ENCODE results near the gene PINLYP. TPM values are rescaled to one million over a fixed set of nuclear protein-coding genes. Genes with fewer than 3 reads are reported as not detected.

PINLYP gene
- total and polyA plus RNA-seq, 9 of the 15 experiments (the other 6 are each of a cell fraction or from before 2014, with no cell fraction given), result 1.00 to 6.7 (median 2.2) TPM

DNA sequence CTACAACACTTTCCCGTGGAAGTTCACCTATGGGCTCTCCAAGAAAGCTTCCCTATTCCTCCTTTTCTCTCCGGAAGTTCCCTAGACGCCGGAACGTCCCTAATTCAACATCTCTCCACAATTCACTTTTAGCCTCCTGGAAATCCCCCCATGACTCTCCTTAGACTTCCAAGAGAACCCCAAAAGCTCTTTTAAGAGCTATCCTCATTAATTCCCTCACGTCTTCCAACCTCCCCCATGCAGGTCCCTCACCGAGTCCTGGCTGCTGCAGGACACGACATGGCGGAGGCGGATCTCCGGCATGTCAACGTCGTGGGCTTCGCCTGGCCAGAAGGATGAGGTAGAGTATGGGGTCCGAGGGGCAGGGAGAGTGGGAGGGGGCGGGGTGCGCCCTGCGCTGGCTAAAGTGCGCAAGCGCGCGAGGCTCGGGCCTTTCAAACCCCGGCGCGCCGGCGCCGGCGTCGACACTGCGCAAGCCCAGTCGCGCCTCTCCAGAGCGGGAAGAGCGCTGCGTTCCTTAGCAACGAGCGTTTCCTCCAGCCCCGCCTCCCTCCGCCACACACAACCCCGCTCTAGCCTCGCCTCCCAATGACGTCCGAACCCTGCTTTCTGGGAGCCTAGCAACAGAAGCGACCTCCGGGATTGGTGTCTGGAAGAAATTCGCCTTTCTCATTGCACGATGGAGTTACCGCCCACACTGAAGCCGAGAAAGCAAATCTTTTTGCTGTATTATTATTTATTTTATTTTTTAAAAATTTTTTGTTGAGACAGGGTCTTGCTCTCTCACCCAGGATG lies at the start of gene PINLYP, which contains the start of gene XRCC1 (continued):
- TF ChIP-seq, protein P1, sequence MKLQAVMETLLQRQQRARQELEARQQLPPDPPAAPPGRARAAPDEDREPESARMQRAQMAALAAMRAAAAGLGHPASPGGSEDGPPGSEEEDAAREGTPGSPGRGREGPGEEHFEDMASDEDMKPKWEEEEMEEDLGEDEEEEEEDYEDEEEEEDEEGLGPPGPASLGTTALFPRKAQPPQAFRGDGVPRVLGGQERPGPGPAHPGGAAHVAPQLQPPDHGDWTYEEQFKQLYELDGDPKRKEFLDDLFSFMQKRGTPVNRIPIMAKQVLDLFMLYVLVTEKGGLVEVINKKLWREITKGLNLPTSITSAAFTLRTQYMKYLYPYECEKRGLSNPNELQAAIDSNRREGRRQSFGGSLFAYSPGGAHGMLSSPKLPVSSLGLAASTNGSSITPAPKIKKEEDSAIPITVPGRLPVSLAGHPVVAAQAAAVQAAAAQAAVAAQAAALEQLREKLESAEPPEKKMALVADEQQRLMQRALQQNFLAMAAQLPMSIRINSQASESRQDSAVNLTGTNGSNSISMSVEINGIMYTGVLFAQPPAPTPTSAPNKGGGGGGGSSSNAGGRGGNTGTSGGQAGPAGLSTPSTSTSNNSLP (IDR thresholded peaks at IDR 0.05; ENCODE audit: borderline replicate concordance, low read depth, low read length), result no peak
- TF ChIP-seq, protein P2, sequence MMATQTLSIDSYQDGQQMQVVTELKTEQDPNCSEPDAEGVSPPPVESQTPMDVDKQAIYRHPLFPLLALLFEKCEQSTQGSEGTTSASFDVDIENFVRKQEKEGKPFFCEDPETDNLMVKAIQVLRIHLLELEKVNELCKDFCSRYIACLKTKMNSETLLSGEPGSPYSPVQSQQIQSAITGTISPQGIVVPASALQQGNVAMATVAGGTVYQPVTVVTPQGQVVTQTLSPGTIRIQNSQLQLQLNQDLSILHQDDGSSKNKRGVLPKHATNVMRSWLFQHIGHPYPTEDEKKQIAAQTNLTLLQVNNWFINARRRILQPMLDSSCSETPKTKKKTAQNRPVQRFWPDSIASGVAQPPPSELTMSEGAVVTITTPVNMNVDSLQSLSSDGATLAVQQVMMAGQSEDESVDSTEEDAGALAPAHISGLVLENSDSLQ (IDR thresholded peaks at IDR 0.05), result 0 out of 2 replicates have a peak, but pooled peaks have one; percentile 24
- TF ChIP-seq ZZZ3 (IDR thresholded peaks at IDR 0.05) (no peak), CCNT2 (IDR thresholded peaks at IDR 0.05; ENCODE audit: borderline replicate concordance, extremely low read depth, insufficient read length, low read depth, low read length) (no peak), ZNF217 (CRISPR knock-in tag; IDR thresholded peaks at IDR 0.05) (no peak), ZNF143 (CRISPR knock-in tag; IDR thresholded peaks at IDR 0.05) (no peak), MXI1 (IDR thresholded peaks at IDR 0.05; ENCODE audit: low read depth, low read length) (peak; percentile 85)
- TF ChIP-seq, protein P3, sequence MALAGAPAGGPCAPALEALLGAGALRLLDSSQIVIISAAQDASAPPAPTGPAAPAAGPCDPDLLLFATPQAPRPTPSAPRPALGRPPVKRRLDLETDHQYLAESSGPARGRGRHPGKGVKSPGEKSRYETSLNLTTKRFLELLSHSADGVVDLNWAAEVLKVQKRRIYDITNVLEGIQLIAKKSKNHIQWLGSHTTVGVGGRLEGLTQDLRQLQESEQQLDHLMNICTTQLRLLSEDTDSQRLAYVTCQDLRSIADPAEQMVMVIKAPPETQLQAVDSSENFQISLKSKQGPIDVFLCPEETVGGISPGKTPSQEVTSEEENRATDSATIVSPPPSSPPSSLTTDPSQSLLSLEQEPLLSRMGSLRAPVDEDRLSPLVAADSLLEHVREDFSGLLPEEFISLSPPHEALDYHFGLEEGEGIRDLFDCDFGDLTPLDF (CRISPR knock-in tag; IDR thresholded peaks at IDR 0.05), result peak; percentile 47; the same call in 1 of the 2 replicates
- TF ChIP-seq, protein P4, sequence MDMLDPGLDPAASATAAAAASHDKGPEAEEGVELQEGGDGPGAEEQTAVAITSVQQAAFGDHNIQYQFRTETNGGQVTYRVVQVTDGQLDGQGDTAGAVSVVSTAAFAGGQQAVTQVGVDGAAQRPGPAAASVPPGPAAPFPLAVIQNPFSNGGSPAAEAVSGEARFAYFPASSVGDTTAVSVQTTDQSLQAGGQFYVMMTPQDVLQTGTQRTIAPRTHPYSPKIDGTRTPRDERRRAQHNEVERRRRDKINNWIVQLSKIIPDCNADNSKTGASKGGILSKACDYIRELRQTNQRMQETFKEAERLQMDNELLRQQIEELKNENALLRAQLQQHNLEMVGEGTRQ (CRISPR knock-in tag; IDR thresholded peaks at IDR 0.05), result no peak
- TF ChIP-seq, protein P5, sequence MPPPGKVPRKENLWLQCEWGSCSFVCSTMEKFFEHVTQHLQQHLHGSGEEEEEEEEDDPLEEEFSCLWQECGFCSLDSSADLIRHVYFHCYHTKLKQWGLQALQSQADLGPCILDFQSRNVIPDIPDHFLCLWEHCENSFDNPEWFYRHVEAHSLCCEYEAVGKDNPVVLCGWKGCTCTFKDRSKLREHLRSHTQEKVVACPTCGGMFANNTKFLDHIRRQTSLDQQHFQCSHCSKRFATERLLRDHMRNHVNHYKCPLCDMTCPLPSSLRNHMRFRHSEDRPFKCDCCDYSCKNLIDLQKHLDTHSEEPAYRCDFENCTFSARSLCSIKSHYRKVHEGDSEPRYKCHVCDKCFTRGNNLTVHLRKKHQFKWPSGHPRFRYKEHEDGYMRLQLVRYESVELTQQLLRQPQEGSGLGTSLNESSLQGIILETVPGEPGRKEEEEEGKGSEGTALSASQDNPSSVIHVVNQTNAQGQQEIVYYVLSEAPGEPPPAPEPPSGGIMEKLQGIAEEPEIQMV (tag; conservative IDR thresholded peaks at IDR 0.05; ENCODE audit: low read depth), result no peak

All from K562 (cell line).